HepG2 (cell line): Measurements from ENCODE around the gene ANO3. TPM values are rescaled to one million over a fixed set of nuclear protein-coding genes. Genes with fewer than 3 reads are reported as not detected.

Experiments
- ATAC-seq: fragments of 200-7000 bp; cut with Tn5 transposase; 3 replicates; pipeline ENCODE4 v1.9.1; 2020; ENCODE audit warnings: mild to moderate bottlenecking, moderate library complexity
- BruUV-seq: library from RNA; stranded (reverse); fragments of 400-500 nt; replicated peaks from 2 replicates; lab custom pipeline; 2021; lab: Mats Ljungman, UMichigan
- CTCF ChIA-PET: fragments of 300-600 bp; formaldehyde crosslinking; extraction: SDS; loops from one replicate; lab custom pipeline; 2021; ENCODE audit warnings: low total read pairs, inconsistent platforms, low intra/inter-chr PET ratio; lab: Yijun Ruan, JAX
- POLR2A ChIA-PET: fragments of 350-600 bp; sonication (Branson Sonifier 250); formaldehyde crosslinking; loops from one replicate; lab custom pipeline; 2020; ENCODE audit warnings: antibody characterized with exemption, inconsistent platforms; lab: Yijun Ruan, JAX
- DNase-seq: peaks from one replicate; pipeline ENCODE4 v3.0.0-alpha.2; 2015; ENCODE audit warnings: low spot score
- FAIRE-seq: peaks from 3 replicates; lab custom pipeline; 2011; peaks lifted over from hg19 to GRCh38; lab: Jason Lieb, UNC
- H2AFZ ChIP-seq: one replicate; pipeline ENCODE4 v1.6.1; 2011; ENCODE audit warnings: low read length, inconsistent platforms
- H3K27ac ChIP-seq: fragments of 300-600 bp; 3 replicates; pipeline ENCODE4 v1.8.0; 2011; ENCODE audit warnings: mixed run types, mild to moderate bottlenecking, mixed read lengths, low read length, inconsistent platforms; ENCODE audit not compliant: insufficient read depth; ENCODE audit errors: extremely low read length
- H3K27me3 ChIP-seq, 2 experiments: fragments of 200-600 bp in 1 of 2; 2 replicates in 1 of 2; 3 replicates in 1 of 2; pipeline versions ENCODE4 v1.6.0 to v1.8.0; 2011; ENCODE audit warnings: low read length in 2 of 2, mild to moderate bottlenecking in 2 of 2, moderate library complexity in 2 of 2, inconsistent platforms in 1 of 2; ENCODE audit not compliant: insufficient read depth in 2 of 2, control insufficient read depth in 1 of 2
- H3K36me3 ChIP-seq, 2 experiments: fragments of 200-600 bp in 1 of 2; replicated peaks in 1 of 2; 2 replicates in 1 of 2; 3 replicates in 1 of 2; pipeline versions ENCODE4 v1.5.1 to v1.8.0; 2011; ENCODE audit warnings: low read length in 2 of 2, inconsistent platforms in 1 of 2; ENCODE audit not compliant: insufficient read depth in 2 of 2, control insufficient read depth in 1 of 2
- H3K4me1 ChIP-seq: 2 replicates; pipeline ENCODE4 v1.5.1; 2012; ENCODE audit warnings: low read length, inconsistent platforms; ENCODE audit not compliant: insufficient read depth
- H3K4me2 ChIP-seq: 2 replicates; pipeline ENCODE4 v1.6.0; 2011; ENCODE audit warnings: low read depth, low read length, inconsistent platforms
- H3K4me3 ChIP-seq, 3 experiments: fragments of 200-600 bp in 1 of 3; sonication (generic), shearing (Covaris generic) in 1 of 3; replicated peaks in 1 of 3; 2 replicates each; pipeline ENCODE4 v1.5.1; 2011 to 2016; ENCODE audit warnings: low read length in 3 of 3, inconsistent platforms in 2 of 3, low read depth in 2 of 3, mild to moderate bottlenecking in 2 of 3, control low read depth in 1 of 3, mixed read lengths in 1 of 3; ENCODE audit not compliant: insufficient read depth in 1 of 3
- H3K79me2 ChIP-seq: one replicate; pipeline ENCODE4 v1.6.1; 2011; ENCODE audit warnings: low read length, inconsistent platforms; ENCODE audit not compliant: insufficient read depth
- H3K9ac ChIP-seq: 2 replicates; pipeline ENCODE4 v1.6.0; 2011; ENCODE audit warnings: mild to moderate bottlenecking, low read depth, low read length, inconsistent platforms; ENCODE audit not compliant: insufficient read depth
- H3K9me3 ChIP-seq: 2 replicates; pipeline ENCODE4 v1.5.1; 2012; ENCODE audit warnings: mild to moderate bottlenecking, low read length
- H4K20me1 ChIP-seq: 2 replicates; pipeline ENCODE4 v1.6.0; 2011; ENCODE audit warnings: inconsistent platforms, mild to moderate bottlenecking, low read length, moderate library complexity; ENCODE audit not compliant: insufficient read depth
- ATF3 ChIP-seq: sonication (generic); formaldehyde crosslinking; IDR thresholded peaks from 2 replicates; pipeline ENCODE4 v1.4.0; 2020; ENCODE audit warnings: missing genetic modification reagents
- CEBPG ChIP-seq: IDR thresholded peaks from 2 replicates; pipeline ENCODE4 v1.6.1; 2016
- IRF9 ChIP-seq: sonication (generic); formaldehyde crosslinking; IDR thresholded peaks from 2 replicates; pipeline ENCODE4 v1.8.0; 2022; ENCODE audit warnings: missing genetic modification reagents, mild to moderate bottlenecking, borderline replicate concordance
- KDM5A ChIP-seq: fragments of 200-600 bp; sonication (generic); IDR thresholded peaks from 2 replicates; pipeline ENCODE4 v1.7.0; 2018; ENCODE audit warnings: antibody characterized with exemption, mild to moderate bottlenecking, low read length, borderline replicate concordance
- KLF15 ChIP-seq: sonication (generic); formaldehyde crosslinking; IDR thresholded peaks from 2 replicates; pipeline ENCODE4 v1.8.1; 2023; ENCODE audit warnings: borderline replicate concordance, mild to moderate bottlenecking, inconsistent platforms, missing genetic modification reagents, mixed read lengths
- NFYB ChIP-seq: sonication (generic); formaldehyde crosslinking; IDR thresholded peaks from 2 replicates; pipeline ENCODE4 v1.4.0; 2020; ENCODE audit warnings: missing genetic modification reagents
- NR1H2 ChIP-seq: sonication (generic); formaldehyde crosslinking; IDR thresholded peaks from 2 replicates; pipeline ENCODE4 v1.8.1; 2022; ENCODE audit warnings: low read depth, missing genetic modification reagents, borderline replicate concordance
- SRF ChIP-seq: IDR thresholded peaks from 2 replicates; pipeline ENCODE4 v1.6.1; 2011; ENCODE audit warnings: mild to moderate bottlenecking, low read depth, low read length, moderate library complexity
- TP53 ChIP-seq: sonication (generic); formaldehyde crosslinking; conservative IDR thresholded peaks from 2 replicates; pipeline ENCODE4 v1.4.0; 2020; ENCODE audit warnings: missing genetic modification reagents
- ZBED4 ChIP-seq: sonication (generic); formaldehyde crosslinking; IDR thresholded peaks from 2 replicates; pipeline ENCODE4 v1.4.0; 2020; ENCODE audit warnings: missing genetic modification reagents, borderline replicate concordance
- ZBTB37 ChIP-seq: sonication (generic); formaldehyde crosslinking; IDR thresholded peaks from 2 replicates; pipeline ENCODE4 v1.4.0; 2020; ENCODE audit warnings: mild to moderate bottlenecking, missing genetic modification reagents
- ZFP41 ChIP-seq: sonication (generic); formaldehyde crosslinking; IDR thresholded peaks from 2 replicates; pipeline ENCODE4 v1.4.0; 2020; ENCODE audit warnings: mild to moderate bottlenecking, missing genetic modification reagents, borderline replicate concordance
- ZNF24 ChIP-seq: fragments of 450-650 bp; IDR thresholded peaks from 2 replicates; pipeline ENCODE4 v1.6.1; 2017; ENCODE audit warnings: antibody characterized with exemption, mild to moderate bottlenecking
- ZNF770 ChIP-seq: sonication (generic); formaldehyde crosslinking; IDR thresholded peaks from 2 replicates; pipeline ENCODE4 v1.5.0; 2020; ENCODE audit warnings: mild to moderate bottlenecking, missing genetic modification reagents
- ZNF780A ChIP-seq: sonication (generic); formaldehyde crosslinking; IDR thresholded peaks from 2 replicates; pipeline ENCODE4 v1.8.0; 2022; ENCODE audit warnings: mild to moderate bottlenecking, missing genetic modification reagents, moderate library complexity
- WGBS: methylation state at CpG from one replicate; pipeline ENCODE4 v1.1.6; 2017; ENCODE audit warnings: low lambda C conversion rate; 5-methylcytosine and 5-hydroxymethylcytosine counted together
- in situ Hi-C: cut with HindIII; loops from 2 replicates; pipeline ENCODE4 v1.10.0; 2017; ENCODE audit warnings: low pct_unique_long_range_greater_than_20kb; ENCODE audit not compliant: extremely low pct_ligation_motif_present
- intact Hi-C: fragments of 100-400 bp; cut with micrococcal nuclease; formaldehyde crosslinking; loops from one replicate; pipeline ENCODE4 v1.10.0; 2022; ENCODE audit not compliant: unreplicated experiment
- polyA plus RNA-seq, 8 experiments: library from polyadenylated mRNA; depleted of rRNA in 3 of 8; stranded (reverse) in 7 of 8; unstranded in 1 of 8; fragments of >200 nt; fragmentation: Illumina TruSeq in 4 of 8; extraction: Trizol in 4 of 8; gene quantifications; 2 replicates each; pipeline versions ENCODE4 v1.2.1 to v1.2.3, GENCODE V29; 2011 to 2016; ENCODE audit warnings: low read depth in 4 of 8, missing spikeins in 1 of 8, mixed read lengths in 1 of 8; ENCODE audit not compliant: insufficient read depth in 1 of 8
- total RNA-seq, 5 experiments: library from RNA; depleted of rRNA; stranded (reverse); fragments of >200 nt; fragmentation: Illumina TruSeq; extraction: Trizol; gene quantifications; 2 replicates each; pipeline ENCODE4 v1.2.3, GENCODE V29; 2016; ENCODE audit warnings: low read depth in 1 of 5

The ANO3 gene
- total and polyA plus RNA-seq, 2 of the 13 experiments (the other 11 are each of a cell fraction or from before 2014, with no cell fraction given), result 0.17 to 0.44 TPM

GRCh38 chr11:26571861-26572654 lies 240.1 kb downstream of the ANO3 start, which contains the start of gene MUC15:
TSS of gene MUC15 (minus strand) at chr11:26572263. CDS start at chr11:26567094, 5,169 bp downstream.
- Histone ChIP-seq H3K9ac (no peak within 1 kb of the TSS), H4K20me1 (no peaks in the 10 kb centered on the region), H3K36me3 (no peaks in the 10 kb centered on the region), H3K27ac (no peak within 1 kb of the TSS), H3K79me2 (no peaks in the 10 kb centered on the region), H2AFZ (no peak within 1 kb of the TSS), H3K27me3 (no peaks in the 10 kb centered on the region), H3K4me2 (no peak within 1 kb of the TSS), H3K4me3 (no peak within 1 kb of the TSS), H3K4me1 (no peaks in the 10 kb centered on the region), H3K9me3 (no peaks in the 10 kb centered on the region)
- 40% methylated on average over 12 of the region's 12 CpGs for WGBS
- no peak for FAIRE-seq
- intact Hi-C loops (no loop called here), in situ Hi-C loops (no loop called here)
- ChIA-PET CTCF (no interaction called here), POLR2A (no interaction called here)
- no peak for DNase-seq
- no TSS peak for BruUV-seq
- ATAC-seq, result no peak
- TF ChIP-seq KLF15 (no peak), ZNF780A (CRISPR knock-in tag) (no peak), ZFP41 (CRISPR knock-in tag) (no peak), ATF3 (no peak), CEBPG (CRISPR knock-in tag) (no peak), ZBTB37 (CRISPR knock-in tag) (no peak), ZBED4 (no peak), TP53 (CRISPR knock-in tag) (no peak), NR1H2 (CRISPR knock-in tag) (no peak), ZNF770 (CRISPR knock-in tag) (no peak), KDM5A (no peak), NFYB (CRISPR knock-in tag) (no peak), SRF (no peak), IRF9 (CRISPR knock-in tag) (no peak), ZNF24 (no peak)
